Measurements from ENCODE around the gene MFAP4. TPM values are rescaled to one million over a fixed set of nuclear protein-coding genes. Genes with fewer than 3 reads are reported as not detected.

Gene MFAP4
- total RNA-seq, 1 donor from 2014 or later = 34.8 TPM

DNA sequence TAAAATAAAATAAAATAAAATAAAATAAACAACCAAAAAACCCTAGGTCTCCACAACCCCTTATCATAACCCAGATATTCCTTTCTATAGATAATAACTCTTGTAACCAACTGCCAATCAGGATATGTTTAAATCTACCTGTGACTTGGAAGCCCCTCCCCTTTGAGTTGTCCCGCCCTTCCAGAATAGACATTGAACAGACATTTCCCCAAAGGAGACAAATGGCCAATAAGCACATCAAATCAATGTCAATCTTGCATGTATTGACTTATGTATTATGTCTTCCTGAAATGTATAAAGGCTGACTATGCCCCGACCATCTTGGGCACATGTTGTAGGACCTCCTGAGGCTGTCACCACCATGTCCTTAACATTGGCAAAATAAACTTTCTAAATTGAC is 10.2 kb downstream of the MFAP4 start:
- ATAC-seq = no peak
- no peak for DNase-seq
- intact Hi-C loops (cut with micrococcal nuclease) = no loop called here

DNA sequence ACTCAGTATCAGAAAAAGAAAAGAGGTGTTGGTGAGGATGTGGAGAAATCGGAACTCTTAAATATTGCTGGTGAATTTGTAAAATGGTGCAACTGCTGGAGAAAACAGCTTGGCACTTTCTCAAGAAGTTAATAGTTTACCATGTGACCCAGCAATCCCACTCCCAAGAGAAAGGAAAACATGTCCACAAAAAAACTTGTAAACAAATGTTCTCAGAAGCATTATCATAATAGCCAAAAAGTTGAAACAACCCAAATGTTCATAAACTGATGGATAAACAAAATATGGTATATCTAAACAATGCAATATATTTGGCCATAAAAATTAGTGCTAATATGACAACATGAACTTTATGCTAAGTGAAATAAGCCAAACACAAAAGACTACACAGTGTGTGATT is 11.3 kb downstream of the MFAP4 start:
- intact Hi-C loops (cut with micrococcal nuclease) = no loop called here
- ATAC-seq (no peak), DNase-seq (no peak)

DNA sequence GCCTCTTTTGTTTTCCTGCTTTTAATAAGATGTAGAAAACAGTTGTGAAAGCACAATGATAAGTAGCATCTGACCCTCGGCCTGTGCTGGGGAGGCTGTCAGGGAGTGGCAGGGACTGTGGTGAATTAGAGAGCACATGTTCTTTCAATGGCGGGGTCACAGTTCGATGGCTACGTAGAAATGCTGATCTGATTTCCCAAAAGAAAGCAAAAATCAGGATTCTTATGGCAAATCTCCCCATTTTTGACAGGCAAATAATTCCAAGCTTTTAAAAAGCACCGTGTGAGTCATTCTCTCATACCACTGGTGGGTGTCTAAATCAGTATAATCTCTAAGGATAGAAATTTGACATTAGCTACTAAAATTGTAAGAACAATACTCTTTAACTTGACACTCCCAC is 12.9 kb downstream of the MFAP4 start:
- intact Hi-C loops (cut with micrococcal nuclease) = no loop called here
- ATAC-seq (no peak), DNase-seq (no peak)

DNA sequence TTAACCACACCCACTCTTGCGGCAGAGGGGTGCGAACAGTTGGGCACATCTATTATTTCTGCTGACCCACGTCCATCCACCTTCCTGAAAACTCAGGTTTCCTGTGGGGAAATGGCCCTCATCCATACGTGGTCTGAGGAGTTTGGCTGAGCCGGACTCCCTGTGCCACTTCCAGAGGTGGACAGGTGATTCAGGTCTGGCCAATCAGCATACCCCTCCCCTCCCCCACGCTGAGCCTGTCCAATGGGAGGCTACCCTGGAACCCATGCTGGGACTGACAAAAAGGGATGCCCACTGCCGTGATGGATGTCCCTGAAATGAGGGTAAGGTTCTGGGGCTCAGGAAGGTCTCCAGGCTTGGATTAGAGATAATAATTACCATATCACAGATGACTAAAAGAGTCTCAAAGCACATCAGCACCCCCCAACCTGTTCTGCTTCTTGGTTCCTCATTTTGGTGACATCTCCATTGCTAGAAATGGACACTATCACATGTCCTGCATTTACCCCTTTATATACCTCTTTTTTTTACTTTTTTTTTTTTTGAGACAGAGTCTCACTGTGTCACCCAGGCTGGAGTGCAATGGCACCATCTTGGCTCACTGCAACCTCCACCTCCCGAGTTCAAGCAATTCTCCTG is 14.0 kb downstream of the MFAP4 start:
- DNase-seq (no peak), ATAC-seq (no peak)
- intact Hi-C loops (cut with micrococcal nuclease) = no loop called here

DNA sequence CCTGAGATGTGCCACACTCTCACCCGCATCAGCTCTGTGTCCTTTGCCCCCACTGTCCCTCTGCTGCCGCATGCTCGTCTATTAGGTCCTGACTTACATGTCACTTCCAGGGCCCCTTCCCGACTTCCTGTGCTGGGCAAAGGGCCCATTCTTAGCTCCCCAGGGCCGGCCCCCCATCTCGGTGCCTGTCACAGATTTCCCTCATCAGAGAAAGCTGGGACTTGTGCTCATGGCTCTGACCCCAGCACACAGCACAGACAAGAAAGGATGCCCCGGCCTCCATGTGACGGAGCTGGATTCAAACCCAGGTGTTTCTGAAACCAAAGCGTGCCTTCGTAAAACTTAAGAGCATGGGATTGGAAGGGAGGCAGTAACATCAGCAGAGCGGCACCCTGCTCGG is 14.6 kb downstream of the MFAP4 start:
- intact Hi-C loops (cut with micrococcal nuclease) = no loop called here
- ATAC-seq (no peak), DNase-seq (no peak)

DNA sequence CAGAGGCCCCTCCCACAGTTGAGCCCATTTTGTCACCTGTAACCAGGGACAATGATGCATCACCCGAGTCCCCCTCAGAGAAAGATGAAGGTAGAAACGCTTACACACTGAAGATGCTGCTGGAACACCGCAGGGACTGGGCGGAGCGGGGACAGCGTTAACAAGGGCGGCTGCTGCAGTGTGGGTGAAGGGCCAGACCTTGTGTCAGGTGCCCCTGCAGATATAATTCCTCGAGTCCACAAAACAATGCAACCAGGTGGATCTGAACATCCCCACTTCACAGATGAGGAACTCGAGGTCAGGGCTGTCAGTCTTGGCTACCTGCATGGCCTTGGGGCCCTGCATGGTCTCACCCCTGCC is 15.0 kb downstream of the MFAP4 start:
- DNase-seq (no peak), ATAC-seq (no peak)
- intact Hi-C loops (cut with micrococcal nuclease) = no loop called here

DNA sequence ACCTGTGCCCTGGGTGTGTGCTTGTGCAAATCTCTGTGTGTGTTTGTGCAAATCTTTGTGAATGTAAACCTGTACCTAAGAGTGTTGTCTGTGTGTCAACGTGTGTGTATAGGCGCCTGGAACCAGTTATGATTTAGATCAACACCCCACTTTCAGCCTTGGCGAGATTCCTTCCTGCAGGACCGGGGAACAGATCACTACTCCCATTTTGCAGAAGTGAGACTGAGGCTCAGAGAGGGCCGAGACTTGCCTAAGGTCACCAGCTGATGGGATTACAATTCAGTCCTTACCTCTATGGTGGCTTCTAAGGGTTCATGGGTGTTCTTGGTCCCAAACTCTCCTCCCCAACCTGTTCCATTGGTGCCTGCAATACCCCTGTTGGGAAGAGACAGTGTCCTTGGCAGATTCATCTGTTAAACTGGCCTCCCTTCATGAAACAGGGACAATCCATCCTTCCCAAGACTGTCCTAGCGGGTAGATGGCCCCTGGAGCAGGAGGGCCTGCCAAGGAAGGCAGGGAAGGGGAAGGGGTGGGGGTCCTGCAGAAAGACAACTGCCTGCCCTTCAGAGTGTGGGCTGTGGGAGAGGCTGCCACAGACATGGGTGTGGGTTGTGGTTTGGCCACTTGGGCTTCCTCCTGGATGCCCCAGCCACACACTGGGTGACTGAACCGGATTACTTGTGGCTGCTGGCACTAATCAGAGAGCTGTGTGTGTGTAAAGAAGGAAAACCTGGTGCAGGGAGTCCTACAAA is 15.6 kb downstream of the MFAP4 start:
- intact Hi-C loops (cut with micrococcal nuclease) = no loop called here
- ATAC-seq (no peak), DNase-seq (no peak)

DNA sequence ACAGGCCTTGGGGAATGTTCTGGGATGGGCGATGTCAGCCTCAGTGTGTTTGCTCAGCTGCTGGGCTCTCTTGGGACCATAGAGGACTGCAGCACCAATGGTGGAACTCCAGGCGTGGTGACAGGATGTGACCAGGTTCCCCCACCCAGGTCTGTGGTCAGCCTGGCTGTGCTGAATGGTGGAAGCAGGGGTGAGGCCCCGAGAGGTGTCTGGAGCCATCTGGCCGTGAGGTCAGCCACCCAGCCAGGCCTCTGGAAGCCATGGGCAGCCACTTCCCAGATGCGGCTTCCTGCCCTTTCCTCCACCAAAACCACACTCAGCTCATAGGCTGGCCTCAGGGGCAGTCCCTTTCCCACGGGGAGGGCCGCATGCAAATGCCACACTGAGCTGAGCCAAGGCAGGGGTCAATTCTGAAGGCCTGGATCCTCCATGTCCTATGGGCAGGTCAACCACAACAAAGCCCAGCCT is 16.5 kb downstream of the MFAP4 start:
- ATAC-seq (peak; percentile 83), DNase-seq (peak; percentile 69)
- intact Hi-C loops (cut with micrococcal nuclease) = no loop called here

DNA sequence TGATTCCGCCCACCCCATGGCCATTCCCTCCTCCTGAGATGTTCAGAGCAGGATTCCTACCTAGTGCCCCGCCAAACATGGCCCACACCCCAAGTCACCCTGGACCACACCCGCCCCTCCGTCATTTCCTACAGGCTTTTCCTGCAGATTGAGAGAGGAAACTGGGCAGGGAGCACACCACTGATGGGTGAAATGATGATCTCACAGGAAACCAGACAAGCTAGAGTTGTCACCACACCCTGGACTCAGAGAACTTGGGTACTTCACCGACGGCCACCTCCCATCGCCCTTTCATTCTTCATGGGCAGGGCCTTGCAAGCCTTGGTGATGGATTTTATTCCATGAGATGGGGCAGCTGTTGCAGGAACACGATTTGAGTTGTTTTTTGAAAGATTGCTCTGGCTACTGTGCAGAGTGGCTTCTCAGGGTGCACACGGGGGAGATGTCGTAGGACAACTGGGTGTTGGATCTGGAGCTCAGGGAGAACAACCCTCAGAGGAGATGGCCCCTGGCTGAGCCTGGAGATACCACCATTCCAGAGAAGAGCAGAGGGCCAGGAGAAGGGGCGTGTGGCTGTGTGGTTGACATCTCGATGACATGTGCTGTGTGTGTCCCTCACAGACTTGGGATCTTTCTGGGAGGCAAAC is 17.0 kb downstream of the MFAP4 start:
- DNase-seq (no peak), ATAC-seq (peak; percentile 65)
- intact Hi-C loops (cut with micrococcal nuclease) = no loop called here

DNA sequence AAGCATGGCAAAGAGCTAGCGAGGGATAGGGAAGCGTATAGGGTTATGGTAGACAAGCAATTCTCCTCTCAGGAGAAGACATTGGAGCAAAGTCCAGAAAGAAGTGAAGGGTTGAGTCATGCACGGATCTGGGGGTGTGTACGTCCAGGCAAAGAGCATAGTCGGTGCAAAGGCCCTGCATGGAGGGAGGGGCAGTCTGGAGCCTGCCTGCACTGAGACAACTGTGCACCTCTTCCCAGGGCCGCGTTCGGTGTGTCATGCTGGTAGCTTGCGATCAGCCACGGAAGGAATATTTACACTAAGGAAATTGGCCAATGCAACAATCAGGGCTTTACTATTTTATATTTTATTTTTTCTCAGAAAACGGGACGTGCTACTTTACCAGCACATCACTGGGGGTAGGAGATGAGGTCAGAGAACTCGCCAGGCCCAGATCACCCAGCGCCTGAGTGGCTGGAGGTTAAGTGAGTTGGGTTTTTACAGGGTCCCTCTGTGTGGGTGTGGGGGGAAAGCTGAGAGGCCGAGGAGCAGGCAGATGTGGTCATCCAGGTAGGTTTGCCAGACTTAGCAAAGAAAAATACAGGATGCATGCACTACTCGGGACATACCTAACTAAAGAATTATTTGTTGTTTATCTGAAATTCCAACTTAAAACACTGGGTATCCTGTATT is 17.7 kb downstream of the MFAP4 start:
- no peak for DNase-seq
- intact Hi-C loops (cut with micrococcal nuclease) = no loop called here
- no peak for ATAC-seq

DNA sequence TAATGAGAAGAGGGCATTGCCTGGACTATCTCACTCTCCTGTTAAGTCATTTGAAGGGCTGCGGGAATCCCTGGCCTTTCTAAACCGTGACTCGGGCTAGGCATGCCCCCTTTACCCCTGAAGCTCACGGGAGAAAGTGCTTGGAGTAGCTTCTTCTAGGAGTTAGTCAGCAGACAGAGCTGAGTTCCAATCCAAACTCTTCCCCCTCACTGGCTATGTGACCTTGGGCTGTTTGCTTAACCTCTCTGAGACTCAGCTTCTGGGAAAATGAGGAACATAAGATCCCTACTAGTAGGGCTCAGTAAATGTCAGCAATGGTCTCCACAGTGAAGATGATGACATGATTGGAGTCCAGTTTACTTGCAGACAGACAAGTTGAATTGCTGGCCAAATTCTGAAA is 18.8 kb downstream of the MFAP4 start:
- no peak for ATAC-seq
- intact Hi-C loops (cut with micrococcal nuclease) = no loop called here
- DNase-seq = no peak

DNA sequence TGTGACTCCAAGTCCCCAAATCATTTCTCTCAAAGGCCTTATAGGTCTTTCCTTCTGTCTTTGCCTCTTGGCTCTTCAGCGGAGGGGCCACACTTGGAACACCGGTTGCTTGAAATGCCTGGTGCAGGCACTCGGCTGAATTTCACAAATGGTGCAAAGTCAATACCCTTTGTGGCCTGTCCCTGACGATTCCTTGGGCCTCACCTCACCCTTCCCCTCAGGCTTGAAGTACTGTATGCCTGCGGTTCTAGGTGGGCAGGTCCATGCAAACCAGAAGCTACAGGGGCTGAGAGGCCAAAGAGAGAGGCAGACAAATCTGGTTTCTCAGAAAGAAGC is 20.4 kb downstream of the MFAP4 start:
- DNase-seq (no peak), ATAC-seq (no peak)
- intact Hi-C loops (cut with micrococcal nuclease) = no loop called here

DNA sequence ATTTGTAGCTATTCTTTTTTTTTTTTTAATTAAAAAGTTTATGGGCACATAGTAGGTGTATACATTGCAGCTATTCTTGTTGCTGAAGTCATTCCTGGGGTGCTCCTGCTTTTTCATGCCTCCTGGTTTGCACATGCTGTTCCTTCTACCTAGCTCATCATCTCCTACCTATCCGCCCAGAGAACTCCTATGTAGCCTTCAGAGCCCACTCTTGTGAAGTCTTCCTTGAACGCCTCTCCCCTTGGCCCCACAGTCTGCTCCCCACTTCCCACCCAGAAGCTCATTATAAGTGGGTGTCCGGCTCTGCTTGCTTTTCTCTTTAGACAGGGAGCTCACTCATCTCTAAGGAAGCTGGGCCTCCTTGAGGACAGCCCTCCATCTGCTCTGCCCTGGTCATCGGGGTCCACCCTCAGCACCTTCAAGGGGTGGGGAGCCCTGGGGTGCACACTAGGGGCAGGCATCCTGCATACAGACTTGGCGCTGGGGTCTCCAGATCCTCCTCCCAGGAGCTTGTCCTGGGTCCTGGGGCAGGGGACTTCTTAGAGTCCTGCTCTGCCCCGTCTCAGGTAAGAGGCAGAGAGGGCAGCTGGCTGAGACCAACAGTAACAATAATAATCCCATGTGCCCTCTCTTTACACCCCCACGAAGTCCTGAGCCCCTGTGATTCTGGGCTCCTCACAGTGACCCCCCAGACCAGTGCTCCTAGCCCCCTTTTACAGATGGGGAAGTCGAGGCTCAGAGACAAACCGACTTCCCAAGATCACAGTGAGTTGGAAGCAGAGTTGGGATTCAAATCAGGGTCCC is 21.0 kb downstream of the MFAP4 start:
- intact Hi-C loops (cut with micrococcal nuclease) = no loop called here
- ATAC-seq = no peak
- DNase-seq = no peak

DNA sequence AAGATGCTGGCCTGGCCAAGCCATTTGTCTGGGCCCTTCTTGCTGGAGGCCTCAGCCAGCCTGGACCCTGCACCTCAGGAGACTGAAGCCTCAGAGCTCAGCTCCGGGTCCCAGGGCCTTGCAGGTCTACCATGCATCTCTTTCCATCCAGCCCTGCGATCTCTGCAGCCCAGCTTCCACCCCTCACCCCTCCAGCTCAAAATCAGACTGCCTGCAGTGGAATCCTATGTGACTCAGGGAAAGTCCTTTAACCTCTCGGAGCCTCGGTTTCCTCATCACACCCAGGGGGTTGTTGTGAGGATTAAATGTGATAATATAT is 21.5 kb downstream of the MFAP4 start:
- intact Hi-C loops (cut with micrococcal nuclease) = no loop called here
- ATAC-seq = no peak
- no peak for DNase-seq

DNA sequence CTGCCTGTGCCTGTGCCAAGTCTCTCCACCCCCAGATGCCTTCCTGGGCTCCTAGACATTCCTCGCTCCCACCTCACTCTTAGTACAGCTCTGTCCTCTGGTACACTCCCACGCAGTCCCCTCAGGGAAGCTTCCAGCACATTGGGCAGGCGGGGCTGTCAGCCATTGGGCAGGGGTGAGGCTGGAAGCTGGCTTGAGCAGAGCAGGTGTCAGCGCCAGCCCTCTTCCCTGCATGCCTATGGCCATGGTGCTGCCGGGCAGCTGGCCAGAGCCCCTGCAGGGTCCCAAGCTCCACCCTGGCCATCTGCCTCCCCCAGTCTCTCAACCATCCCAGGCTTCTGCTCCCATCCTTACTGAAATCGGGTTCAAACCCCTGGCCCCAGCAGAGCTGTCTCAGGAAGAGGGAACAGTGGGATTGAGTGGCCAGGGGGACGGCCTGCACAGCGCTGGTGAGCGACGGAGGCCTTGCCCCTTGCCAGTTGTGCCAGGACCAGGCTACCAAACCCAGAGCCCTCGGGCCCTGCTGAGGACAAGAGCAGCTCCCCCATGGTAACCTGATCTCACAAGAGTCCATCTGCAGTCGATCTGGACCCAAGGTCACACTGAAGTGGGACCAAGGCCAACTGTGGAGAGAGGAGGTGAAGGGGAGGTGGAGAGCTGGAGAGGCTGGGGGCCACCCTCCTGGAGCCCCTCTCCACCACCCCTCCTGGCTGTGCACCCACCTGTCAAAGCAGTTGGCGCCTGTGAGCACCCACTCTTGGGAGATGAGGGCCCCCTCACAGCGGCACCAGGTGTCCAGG is 22.1 kb downstream of the MFAP4 start:
- ATAC-seq (no peak), DNase-seq (peak; percentile 35)
- intact Hi-C loops (cut with micrococcal nuclease) = no loop called here

DNA sequence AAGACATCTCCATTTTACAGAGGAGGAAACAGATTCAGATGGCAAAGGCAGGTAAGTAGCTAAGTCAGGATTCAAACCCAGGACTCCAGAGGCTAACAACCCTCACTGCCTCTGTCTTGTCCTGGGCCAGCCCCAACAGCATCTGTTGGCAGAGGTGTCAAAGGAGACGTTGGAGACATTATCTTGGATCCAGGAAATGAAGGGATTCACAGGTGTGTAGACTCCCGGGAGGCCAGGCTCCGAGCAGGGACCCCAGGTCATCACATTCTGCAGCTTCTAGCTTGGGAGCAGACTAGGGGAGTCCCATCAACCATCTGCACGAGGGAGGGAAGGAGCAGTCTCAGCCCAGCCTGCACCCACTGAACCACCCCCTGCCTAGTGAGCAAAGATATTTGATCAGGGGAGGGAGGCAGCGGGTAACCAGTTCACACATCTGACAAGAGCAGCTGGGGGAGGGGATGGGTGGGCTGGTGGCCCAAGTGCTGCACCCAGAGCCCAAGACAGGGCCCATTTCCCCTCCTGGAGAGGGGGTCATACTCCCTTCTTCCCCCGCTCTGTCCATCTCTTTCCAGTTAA is 23.4 kb downstream of the MFAP4 start:
- peak; percentile 23 for DNase-seq
- intact Hi-C loops (cut with micrococcal nuclease) = loop anchor here (2.0 kb wide), 1 partner anchor 83 kb away; no protein-coding TSS in a partner anchor
- ATAC-seq = no peak

DNA sequence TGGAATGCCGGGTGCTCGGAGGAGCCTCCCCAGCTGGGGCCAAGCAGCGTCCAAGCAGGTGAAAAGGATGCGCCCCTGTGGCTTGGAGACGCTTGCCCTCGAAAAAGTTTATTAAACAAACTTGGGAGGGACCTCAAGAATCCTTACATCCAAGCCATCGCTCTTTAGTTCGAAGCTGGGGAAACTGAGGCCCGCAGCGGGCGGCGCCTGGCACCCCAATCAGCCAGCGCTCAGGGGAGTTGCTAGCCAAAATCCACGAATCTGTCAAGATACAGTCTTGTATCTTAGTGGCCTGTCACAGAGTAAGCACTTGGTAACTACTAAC is 23.9 kb downstream of the MFAP4 start:
- intact Hi-C loops (cut with micrococcal nuclease) = loop anchor here (2.0 kb wide), 1 partner anchor 84 kb away; no protein-coding TSS in a partner anchor
- DNase-seq = no peak
- ATAC-seq = no peak

DNA sequence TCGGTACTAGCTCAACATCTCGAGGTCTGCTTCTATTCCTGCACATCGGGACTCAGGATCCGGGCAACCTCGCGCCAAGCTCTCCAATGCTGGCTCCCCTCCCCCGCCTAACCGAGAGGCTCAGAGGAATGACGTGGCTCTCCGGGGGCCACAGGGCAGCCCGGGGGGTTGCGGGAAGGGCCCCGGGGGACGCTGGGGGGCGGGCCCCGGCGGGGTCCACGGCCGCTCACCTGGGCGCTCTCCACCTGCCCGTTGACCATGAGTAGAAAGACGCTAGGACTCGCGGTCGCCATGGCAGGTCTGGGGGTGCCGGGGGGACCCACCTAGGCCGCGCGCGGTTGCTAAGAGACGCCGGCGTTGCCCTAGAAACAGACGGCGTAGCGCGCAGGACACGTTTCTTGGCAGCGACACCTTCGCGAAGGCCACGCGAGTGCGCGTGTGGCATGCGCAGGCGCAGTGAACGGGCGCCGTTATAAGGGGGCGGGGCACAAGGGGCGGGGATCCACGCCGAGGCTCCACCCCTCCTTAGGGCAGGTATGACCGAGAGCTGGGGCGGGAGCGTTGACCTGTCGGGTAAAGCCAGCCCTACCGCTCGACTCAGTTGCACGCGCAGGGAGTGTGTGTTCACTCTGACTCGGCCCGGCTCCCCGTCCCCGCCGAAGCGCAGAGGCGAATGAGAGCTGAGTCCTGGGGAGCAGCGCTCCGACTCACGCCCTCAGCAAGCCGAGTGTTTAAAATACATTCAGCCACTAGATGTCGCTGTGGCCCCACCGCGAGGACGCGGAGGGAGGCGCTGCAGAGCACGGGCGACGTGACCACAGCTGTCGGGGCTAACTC is 24.5 kb downstream of the MFAP4 start, which contains the start of gene B9D1:
Gene B9D1 (minus strand): TSS at position 447 of the 837 bp plus-strand sequence. CDS start 154 bp downstream, at position 293.
- DNase-seq = peak; percentile 96
- intact Hi-C loops (cut with micrococcal nuclease) = loop anchor here (2.0 kb wide), 1 partner anchor 84 kb away; no protein-coding TSS in a partner anchor
- ATAC-seq = peak; percentile 97

All from left ventricle myocardium superior (tissue), 1 donor.